Stimulated activated CD4-positive, alpha-beta T cell treated with anti-CD3 and anti-CD28 coated beads, Interleukin-2, amount 100 ng/mL, for 4 hours (primary cell): Measurements from ENCODE around the gene UBTF.

ENCODE experiments used
- DNase-seq: peaks from one replicate; pipeline ENCODE4 v3.0.0-alpha.2; 2020; ENCODE audit warnings: low read depth

UBTF gene, protein sequence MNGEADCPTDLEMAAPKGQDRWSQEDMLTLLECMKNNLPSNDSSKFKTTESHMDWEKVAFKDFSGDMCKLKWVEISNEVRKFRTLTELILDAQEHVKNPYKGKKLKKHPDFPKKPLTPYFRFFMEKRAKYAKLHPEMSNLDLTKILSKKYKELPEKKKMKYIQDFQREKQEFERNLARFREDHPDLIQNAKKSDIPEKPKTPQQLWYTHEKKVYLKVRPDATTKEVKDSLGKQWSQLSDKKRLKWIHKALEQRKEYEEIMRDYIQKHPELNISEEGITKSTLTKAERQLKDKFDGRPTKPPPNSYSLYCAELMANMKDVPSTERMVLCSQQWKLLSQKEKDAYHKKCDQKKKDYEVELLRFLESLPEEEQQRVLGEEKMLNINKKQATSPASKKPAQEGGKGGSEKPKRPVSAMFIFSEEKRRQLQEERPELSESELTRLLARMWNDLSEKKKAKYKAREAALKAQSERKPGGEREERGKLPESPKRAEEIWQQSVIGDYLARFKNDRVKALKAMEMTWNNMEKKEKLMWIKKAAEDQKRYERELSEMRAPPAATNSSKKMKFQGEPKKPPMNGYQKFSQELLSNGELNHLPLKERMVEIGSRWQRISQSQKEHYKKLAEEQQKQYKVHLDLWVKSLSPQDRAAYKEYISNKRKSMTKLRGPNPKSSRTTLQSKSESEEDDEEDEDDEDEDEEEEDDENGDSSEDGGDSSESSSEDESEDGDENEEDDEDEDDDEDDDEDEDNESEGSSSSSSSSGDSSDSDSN

DNA sequence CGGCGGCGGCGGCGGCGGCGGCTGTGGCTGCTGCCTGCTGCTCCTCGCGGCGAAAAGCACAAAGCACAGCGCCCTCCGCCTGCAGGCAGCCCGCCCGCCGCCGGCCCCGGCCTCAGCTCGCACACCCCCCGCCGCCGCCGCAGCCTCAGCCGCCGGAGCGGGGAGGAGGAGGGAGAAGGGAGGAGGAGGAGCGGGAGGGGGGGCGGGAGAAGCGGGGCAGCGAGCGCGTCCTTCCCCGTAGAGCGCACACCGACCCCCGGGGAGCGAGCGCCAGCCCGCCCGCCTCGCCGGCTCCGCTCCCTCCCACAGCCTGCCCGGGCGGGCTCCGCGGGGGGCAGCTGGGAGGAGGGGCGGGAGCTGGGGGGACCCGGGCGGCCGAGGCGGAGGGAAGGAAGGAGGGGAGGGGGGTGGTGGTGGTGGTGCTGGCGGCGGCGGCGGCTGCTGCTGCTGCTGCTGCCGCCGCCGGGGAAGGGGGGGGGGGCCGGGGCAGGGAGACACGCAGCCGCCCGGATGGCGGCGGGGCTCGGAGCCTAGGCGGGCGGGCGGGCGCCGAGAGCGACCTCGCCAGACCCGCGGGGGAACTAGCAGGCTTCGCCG, at the start of gene UBTF:
Gene UBTF, minus strand, starts transcription at position 60 of the 597 bp plus-strand sequence. CDS start 1,446 bp downstream, outside the sequence.
- DNase-seq = peak; percentile 61

DNA sequence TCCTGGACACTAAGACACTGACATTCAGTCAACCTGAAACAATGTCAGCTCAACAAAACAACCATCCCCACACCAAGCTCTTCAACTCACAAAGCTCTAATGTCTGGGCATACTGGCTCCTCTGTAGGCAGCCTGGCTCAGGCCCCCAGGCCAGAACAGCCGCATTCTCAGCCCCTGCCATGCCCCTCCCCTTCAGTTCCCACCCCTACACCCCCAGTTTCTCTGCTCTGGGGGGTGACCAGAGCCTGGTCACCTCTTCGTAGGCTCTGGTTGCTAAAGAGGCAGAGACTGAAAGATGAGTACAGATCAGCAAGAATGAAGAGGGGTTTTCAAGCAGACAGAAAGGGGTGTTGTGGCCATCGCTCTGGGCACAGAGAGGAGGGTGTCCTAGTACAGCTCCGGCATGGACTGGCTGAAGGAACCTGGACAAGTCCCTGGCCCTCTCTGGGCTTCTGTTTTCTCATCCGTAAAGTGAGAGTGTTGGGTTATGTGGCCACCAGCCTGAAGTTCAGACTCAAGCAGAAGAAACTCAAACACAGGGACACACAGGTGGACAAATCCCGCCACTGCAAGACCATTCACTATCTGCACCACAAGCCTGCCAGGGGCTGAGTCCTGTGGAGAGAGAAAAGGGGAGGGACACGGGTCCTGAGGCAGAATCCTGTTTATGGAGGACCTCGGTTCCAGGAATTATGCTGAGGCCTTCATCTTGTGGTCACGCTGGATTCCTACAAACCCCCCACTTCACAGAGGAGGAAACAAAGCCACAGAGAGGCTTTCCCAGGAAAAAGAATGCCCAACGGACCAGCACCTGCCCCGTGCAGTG, 49.4 kb upstream of the UBTF start:
- DNase-seq = no peak

DNA sequence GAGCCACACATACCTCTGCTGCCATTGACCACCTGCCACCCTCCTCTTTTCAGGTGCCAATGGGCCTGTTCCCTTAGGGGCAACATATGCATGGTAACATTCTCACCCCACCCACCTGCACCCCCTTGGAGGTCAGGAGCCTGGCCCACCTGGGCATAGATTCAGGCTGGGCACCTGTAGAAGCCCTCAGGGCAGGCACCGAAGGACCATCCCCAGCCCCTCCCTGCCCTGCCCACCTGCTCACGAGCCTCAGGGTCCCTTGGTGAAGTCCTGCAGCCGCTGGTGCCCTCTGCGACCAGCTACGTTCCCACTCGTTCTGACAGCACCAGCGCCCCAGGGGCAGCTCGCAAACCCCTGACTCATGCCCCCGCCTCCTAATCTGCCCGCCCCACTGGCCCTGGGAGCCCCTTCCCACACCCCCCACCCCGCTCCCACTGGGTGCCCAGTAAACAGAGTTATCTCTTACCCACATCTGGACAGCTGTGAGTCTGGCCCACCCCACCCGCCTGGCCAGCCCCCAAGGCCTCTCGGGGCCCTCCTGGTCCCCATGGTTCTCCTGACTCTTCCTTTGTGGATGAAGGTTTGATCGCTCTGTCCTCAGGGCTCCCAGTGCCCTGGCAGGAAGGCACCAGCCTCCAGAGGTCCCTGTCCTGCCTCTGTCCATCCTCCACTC, 48.5 kb upstream of the UBTF start, which contains the start of gene SLC4A1:
Gene SLC4A1, minus strand, starts transcription at position 318 of the 673 bp plus-strand sequence. CDS start 5,269 bp downstream, outside the sequence.
- no peak for DNase-seq

DNA sequence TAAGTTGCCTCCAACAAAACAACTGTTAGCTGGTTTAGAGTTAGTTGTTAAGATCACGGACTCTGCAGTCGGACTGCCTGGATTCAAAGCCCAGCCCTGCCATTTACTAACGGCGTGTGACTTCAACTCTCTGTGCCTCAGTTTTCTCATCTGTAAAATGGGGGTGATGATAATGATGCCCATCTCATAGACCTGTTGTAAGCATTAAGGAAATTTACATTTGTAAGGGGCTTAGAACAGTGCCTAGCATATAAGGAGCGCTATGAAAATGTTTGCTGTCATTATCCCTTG, 47.6 kb upstream of the UBTF start:
- no peak for DNase-seq

DNA sequence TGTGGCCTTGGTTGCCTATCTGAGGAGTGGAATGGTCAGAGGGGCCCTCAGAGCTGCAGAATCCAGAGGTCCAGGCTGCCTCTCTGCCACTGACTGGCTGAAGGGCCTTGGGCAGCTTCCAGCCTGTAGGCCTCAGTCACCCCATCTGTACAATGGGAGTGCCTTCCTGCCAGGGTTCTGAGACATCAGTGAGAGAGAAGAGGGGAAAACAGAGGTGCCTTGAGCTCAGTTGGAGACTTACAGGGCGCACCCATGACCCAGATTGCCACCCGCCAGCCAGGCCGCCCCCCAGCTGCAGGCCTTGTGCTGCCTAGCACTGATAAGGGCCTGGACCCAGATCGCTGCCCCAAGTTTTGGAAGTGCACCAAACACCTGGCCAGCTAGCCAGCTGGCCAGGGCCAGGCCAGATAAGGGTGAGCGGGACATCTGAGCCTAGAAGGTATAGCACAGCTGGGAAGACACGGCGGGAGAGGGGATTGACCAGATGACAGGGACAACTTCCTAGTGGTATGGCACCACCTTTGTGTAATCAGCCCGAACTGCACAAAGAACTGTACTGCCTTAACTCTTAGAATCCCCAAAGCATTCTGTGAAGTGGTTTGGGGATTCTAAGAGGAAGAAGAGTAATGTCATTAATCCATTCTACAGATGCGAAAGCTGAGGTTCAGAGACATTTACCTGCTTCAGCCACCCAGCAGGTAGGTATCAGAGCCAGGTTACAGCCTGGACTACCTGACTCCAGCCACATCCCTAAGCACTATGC, 47.1 kb upstream of the UBTF start:
- DNase-seq = no peak

DNA sequence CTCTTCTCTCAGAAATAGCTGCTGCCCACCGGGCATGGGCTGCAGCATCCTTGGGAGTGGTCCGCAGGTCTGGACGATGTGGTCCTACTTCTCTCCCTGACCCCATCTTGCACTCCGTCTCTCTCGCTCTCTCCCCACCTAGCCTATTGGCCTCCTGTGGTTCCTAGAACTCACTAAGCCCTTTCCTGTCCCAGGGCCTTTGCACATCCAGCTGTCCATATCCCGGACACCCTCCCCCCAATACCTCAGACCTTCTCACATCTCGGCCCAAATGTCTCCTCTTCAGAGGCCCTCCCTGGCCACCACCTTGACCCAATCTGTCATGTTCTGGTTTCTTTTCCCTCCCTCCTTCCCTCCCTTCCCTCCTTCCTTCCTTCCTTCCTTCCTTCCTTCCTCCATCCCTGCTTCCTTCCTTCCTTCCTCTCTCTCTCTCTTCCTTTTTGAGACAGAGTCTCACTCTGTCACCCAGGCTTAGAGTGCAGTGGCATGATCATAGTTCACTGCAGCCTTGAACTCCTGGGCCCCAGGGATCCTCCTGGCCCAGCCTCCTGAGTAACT, 43.9 kb upstream of the UBTF start:
- no peak for DNase-seq

DNA sequence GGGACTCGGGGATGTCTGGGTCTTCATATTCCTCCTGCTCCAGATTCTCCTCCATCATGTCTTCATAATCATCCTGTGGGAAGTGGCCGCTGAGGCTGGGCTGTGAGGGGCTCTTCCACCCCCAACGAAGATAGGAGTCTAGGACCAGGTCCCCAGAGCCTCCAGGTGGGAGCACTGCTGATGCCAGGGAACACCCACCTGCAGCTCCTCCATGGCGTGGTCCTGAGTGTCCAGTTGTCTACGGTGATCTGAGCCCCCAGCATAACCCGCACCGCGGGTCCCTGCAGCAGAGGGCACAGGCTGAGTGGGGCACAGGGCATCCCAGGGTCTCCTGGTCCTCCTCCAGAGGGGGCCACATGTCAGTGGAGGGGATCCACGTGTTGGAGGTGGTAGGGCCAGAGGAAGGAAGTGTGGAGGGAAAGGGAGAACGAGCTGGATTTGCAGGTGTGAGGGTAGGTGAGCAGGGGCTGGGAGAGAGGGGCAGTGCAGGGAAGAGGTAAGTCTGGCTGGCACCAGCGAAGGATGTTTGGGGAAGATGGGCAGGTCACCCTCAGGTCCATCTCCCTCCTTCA, 43.3 kb upstream of the UBTF start:
- DNase-seq = no peak

DNA sequence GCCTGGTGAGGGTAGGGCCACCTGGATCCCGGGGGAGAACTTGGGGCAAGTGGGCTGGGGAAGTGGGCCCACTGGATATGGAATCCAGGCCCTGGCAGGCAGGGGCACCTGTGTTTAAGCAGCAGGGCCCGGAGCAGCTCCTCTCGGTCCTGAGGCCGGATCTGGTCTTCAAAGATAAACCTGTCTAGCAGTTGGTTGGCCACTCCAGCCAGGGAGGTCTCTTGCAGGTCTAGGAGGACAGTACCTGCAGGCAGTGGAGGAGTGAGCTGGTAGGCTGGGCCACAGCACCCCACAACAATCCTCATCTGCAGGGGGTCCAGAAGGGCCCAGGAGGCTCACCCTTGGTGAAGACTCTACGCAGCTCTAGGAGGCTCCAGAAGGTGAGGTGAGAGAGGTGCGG, 40.8 kb upstream of the UBTF start:
- DNase-seq = no peak

DNA sequence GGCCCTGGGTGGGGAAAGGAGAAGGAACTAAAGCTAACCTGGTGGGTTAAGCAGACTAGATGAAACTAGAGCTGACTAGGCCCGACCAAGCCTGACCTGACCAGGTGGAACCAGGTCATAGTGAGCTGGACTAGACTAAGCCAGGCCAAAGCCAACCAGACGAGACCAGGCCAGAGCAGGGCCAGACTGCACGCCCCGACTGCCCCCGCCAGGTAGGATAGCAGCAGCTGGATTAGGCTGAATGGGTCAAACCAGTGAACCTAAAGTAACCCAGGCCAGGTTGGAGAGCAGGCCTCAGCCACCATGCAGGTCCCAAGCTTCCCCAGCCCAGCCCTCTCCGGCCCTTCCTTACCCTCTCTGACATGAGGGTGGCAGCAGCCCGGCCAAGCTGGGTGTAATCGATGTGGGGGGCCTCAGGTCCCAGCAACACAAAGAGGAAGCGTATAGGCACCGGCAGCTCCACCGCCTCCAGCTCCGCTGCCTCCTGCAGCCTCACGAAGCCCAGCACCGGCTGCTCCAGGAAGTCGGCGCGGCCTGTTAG, 39.4 kb upstream of the UBTF start:
- DNase-seq = no peak

DNA sequence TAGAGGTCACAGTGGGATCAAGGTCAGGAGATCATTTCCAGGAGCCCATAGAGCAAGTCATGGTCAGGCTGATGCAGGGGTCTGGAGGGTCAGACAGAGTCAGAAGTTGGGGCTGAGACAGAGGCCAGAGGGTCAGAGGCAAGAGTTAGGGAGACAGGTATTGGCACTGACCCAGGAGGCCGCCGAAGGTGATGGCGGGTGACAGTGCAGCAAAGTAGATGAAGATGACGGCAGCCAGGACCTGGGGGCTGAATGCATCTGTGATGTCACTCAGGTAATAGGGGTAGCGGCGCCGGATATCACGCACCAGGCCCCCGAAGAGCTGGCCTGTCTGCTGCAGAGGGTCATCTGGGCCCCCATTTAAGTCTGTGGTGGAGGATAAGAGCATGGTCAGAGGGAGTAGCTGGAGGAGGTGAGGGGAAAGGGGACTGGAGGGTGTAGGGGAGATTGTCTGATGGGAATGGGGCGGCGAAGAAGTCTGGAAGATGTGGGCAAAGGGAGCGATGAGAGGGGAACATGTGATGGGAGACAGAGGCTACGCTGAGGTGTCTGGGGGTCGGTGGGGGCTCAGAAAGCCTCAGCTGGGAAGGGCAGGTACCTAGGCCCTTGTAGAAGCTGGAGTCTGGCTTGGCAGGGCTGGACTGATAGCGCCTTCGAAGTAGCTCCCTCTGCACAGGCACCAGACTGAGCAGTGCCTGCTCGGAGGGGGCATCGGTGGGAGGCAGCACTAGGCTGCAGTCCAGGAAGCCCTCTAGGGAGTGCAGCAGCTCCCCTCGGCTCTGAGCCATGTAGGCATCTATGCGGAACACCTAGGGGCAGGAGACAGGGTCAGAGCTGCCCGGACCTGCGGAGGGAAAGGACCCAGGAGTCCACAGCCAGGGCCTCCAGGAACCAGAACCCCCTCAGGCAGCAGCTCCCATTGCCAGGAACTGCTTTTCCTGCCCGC, 38.6 kb upstream of the UBTF start:
- no peak for DNase-seq

DNA sequence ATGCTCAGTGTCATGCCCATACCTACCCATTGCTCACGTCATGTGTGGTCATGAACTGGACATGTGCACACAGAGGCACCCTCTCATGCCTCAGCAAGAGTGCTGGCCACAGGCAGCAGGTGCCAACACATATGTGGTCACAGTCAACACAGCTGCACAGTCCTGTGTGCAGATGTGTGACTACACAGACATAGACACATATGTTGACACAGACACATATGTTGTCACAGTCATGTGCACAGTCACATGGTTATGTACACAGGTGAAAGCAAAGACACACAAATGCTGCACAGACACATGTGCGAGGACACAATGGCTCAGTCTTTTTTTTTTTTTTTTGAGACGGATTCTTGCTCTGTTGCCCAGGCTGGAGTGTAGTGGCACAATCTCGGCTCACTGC, 37.2 kb upstream of the UBTF start:
- DNase-seq = no peak

DNA sequence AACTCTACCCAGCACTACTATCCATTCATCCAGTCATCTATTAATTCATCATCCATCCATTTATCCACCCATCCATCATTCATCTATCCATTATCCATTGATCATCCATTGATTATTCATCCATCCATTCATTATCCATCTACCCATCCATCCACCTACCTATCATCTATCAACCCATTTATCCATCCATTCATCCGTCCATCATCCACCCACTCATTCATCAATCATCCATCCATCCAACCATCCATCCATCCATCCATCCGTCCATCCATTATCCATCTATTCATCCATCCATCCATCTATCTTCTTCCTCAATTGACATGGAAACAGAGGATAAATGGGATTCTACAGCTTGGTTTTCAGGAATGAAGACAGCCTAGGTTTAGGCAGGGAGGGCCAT, 36.4 kb upstream of the UBTF start:
- no peak for DNase-seq

DNA sequence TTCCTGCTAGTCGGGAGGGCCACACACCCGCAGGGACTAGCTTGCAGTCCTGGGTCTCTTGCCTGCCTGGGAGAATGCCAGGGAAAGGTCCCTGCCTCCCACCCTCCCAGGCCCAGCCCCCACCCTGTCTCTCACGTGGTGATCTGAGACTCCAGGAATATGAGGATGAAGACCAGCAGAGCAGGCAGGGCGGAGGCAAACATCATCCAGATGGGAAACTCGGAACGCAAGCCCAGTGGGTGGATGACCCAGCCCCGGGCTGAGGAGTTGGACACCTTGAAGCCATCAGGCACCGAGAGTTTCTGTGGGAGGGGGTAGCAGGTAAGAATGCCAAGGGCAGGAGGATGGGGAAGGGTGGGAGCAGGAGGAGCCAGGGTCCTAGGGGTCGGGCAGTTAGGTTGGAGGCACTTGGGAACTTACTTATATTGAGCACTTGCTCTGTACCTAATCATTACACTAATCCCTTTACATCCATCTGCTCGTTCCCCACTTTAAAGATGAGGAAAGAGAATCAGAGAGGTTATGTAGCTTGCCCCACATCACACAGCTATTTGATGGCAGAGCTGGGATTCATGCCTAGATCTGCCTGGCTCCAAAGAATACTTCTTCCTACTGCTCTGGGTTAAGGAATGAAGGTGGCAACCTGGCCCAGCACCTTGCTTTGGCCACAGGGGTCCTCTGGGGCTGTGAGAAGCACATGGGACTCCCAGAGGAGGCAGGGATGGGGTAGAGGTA, 35.1 kb upstream of the UBTF start:
- DNase-seq = no peak

DNA sequence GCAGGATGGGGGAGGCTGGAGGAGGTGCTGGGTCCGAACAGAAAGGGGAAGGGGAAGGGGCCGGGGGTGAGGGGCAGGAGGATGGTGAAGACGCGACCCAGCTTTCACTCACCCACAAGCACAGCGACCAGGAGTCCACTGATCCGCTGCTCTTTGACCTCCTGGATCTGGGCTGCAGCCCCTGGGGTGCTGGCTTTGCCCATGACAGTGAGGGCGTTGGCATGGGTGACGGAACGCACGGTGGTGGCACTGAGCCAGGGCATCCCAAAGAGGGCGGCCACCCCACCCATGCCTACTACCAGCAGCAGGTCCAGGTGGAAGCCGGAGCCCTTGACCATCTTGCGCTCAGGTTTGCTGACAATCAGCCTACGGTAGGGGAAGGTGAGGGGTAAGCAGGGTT, 33.5 kb upstream of the UBTF start:
- DNase-seq = no peak

DNA sequence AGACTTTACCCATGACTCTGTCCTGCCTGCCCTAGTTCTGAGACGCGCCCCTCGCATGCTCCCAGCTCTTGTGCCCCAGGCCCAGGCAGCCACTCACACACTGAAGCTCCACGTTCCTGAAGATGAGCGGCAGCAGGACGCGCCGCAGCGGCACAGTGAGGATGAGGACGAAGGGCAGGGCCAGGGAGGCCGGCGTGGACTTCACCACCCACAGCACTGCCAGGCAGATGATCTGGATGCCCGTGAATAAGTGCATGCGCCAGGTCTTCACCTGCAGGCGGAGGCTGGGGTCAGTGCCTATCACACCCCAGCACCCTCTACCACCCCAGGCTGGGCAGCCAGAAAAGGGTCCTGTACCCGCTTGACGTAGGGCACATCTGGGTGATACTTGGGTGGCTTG, 31.6 kb upstream of the UBTF start:
- no peak for DNase-seq

DNA sequence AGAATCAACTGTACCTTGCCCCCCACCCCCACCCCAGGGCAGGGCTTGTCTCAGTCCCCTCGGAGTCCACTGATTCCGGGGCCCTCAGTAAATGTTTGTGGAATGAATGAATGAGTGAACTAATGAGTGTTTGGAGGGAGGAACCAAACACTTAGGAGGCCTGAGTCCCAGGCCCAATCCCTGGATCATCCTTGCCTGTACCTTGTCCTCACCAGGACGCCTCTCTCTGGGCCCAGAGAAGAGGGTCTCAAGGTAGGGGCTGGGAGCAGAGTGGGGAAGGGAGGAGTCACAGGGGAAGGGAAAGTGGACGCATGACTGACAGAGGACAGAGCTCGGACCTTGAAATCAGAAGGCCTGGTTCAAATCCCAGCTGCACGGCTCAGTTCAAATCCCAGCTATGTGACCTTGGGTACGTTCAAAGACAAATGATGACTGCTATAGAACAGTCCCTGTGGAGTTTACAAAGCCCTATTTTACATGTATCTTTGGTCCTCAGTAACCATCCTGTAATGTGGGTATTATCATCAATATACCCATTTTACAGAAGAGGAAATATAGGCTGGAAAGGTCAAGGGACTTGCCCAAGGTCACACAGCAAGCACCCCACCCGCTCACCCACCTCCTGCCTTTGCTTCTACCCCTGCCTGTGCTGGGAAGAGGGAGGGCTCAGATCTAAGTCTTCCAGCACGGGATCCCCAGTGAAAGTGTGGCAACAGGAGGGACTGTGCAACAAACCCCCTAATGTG, 30.2 kb upstream of the UBTF start:
- DNase-seq = no peak
